GM18870 (cell line): ENCODE results near the gene PDZRN3.

Experiments
- ATAC-seq: cut with Tn5 transposase; IDR thresholded peaks from one replicate; pipeline ENCODE4 v1.9.1; 2021; ENCODE audit warnings: moderate library complexity; ENCODE audit not compliant: unreplicated experiment

Gene PDZRN3

GRCh38 chr3:73431183-73431900 lies 193.4 kb downstream of the PDZRN3 start:
- ATAC-seq: no peak

- ATAC-seq: no peak
Measured at GRCh38 chr3:73427048-73427706, 197.6 kb downstream of the PDZRN3 start.

- ATAC-seq: no peak
Measured at GRCh38 chr3:73426606-73427005, 198.1 kb downstream of the PDZRN3 start.

GRCh38 chr3:73423116-73423515 lies 201.6 kb downstream of the PDZRN3 start:
- no peak for ATAC-seq

- no peak for ATAC-seq
Measured at GRCh38 chr3:73422571-73422970, 202.2 kb downstream of the PDZRN3 start.

- no peak for ATAC-seq
Measured at GRCh38 chr3:73419942-73420341, 204.8 kb downstream of the PDZRN3 start.

GRCh38 chr3:73419179-73419803 lies 205.4 kb downstream of the PDZRN3 start:
- no peak for ATAC-seq

- ATAC-seq: no peak
Measured at GRCh38 chr3:73418681-73419080, 206.1 kb downstream of the PDZRN3 start.

- no peak for ATAC-seq
Measured at GRCh38 chr3:73415118-73415517, 209.6 kb downstream of the PDZRN3 start.

GRCh38 chr3:73413619-73414018 lies 211.1 kb downstream of the PDZRN3 start:
- ATAC-seq: no peak

GRCh38 chr3:73411993-73412392 lies 212.7 kb downstream of the PDZRN3 start:
- no peak for ATAC-seq

- no peak for ATAC-seq
Measured at GRCh38 chr3:73411545-73411944, 213.2 kb downstream of the PDZRN3 start.

- ATAC-seq: no peak
Measured at GRCh38 chr3:73409138-73409763, 215.5 kb downstream of the PDZRN3 start.

GRCh38 chr3:73408634-73409033 lies 216.1 kb downstream of the PDZRN3 start:
- no peak for ATAC-seq

GRCh38 chr3:73407577-73407976 lies 217.2 kb downstream of the PDZRN3 start:
- ATAC-seq: no peak

GRCh38 chr3:73405853-73406252 lies 218.9 kb downstream of the PDZRN3 start:
- ATAC-seq: no peak

- no peak for ATAC-seq
Measured at GRCh38 chr3:73405000-73405399, 219.7 kb downstream of the PDZRN3 start.

- no peak for ATAC-seq
Measured at GRCh38 chr3:73404435-73404834, 220.3 kb downstream of the PDZRN3 start.

- no peak for ATAC-seq
Measured at GRCh38 chr3:73403444-73403843, 221.3 kb downstream of the PDZRN3 start.

- ATAC-seq: no peak
Measured at GRCh38 chr3:73401616-73402279, 223.0 kb downstream of the PDZRN3 start.

GRCh38 chr3:73401059-73401458 lies 223.7 kb downstream of the PDZRN3 start:
- ATAC-seq: no peak
